ENCODE measurements around the gene FAM13C.
"Not testable (repeated sequence)": the region's sequence is repeated elsewhere in the genome, so short reads cannot be mapped to it uniquely, and the experiment has no call there.

The FAM13C gene

GRCh38 chr10:59362144-59362958 is at the start of gene FAM13C:
TSS of gene FAM13C (minus strand) at chr10:59362549. CDS start at chr10:59362460, 89 bp downstream.
- DNase-seq (ENCODE audit: low read depth in 1 of 2, low spot score in 1 of 2) = no peak

- no peak for DNase-seq (ENCODE audit: low read depth in 1 of 2, low spot score in 1 of 2)
Measured at GRCh38 chr10:59405235-59405634, 42.9 kb upstream of the FAM13C start.

GRCh38 chr10:59400214-59400613 is 37.9 kb upstream of the FAM13C start:
- DNase-seq (ENCODE audit: low read depth in 1 of 2, low spot score in 1 of 2) = no peak

GRCh38 chr10:59399329-59399728 is 37.0 kb upstream of the FAM13C start:
- DNase-seq (ENCODE audit: low read depth in 1 of 2, low spot score in 1 of 2) = not testable (repeated sequence)

- no peak for DNase-seq (ENCODE audit: low read depth in 1 of 2, low spot score in 1 of 2)
Measured at GRCh38 chr10:59397961-59398360, 35.6 kb upstream of the FAM13C start.

GRCh38 chr10:59395984-59396383 is 33.6 kb upstream of the FAM13C start:
- DNase-seq (ENCODE audit: low read depth in 1 of 2, low spot score in 1 of 2) = no peak

- no peak for DNase-seq (ENCODE audit: low read depth in 1 of 2, low spot score in 1 of 2)
Measured at GRCh38 chr10:59393349-59393748, 31.0 kb upstream of the FAM13C start.

GRCh38 chr10:59391060-59391459 is 28.7 kb upstream of the FAM13C start:
- DNase-seq (ENCODE audit: low read depth in 1 of 2, low spot score in 1 of 2) = no peak

GRCh38 chr10:59388671-59388976 is 26.3 kb upstream of the FAM13C start:
- DNase-seq (ENCODE audit: low read depth in 1 of 2, low spot score in 1 of 2) = no peak

GRCh38 chr10:59387951-59388670 is 25.8 kb upstream of the FAM13C start:
- DNase-seq (ENCODE audit: low read depth in 1 of 2, low spot score in 1 of 2) = no peak

GRCh38 chr10:59384761-59385160 is 22.4 kb upstream of the FAM13C start:
- DNase-seq (ENCODE audit: low read depth in 1 of 2, low spot score in 1 of 2) = no peak

GRCh38 chr10:59383908-59384307 is 21.6 kb upstream of the FAM13C start:
- DNase-seq (ENCODE audit: low read depth in 1 of 2, low spot score in 1 of 2) = no peak

GRCh38 chr10:59383436-59383835 is 21.1 kb upstream of the FAM13C start:
- no peak for DNase-seq (ENCODE audit: low read depth in 1 of 2, low spot score in 1 of 2)

- DNase-seq (ENCODE audit: low read depth in 1 of 2, low spot score in 1 of 2) = no peak
Measured at GRCh38 chr10:59382831-59383295, 20.5 kb upstream of the FAM13C start.

GRCh38 chr10:59381687-59382086 is 19.3 kb upstream of the FAM13C start:
- no peak for DNase-seq (ENCODE audit: low read depth in 1 of 2, low spot score in 1 of 2)

GRCh38 chr10:59376846-59377245 is 14.5 kb upstream of the FAM13C start:
- no peak for DNase-seq (ENCODE audit: low read depth in 1 of 2, low spot score in 1 of 2)

- no peak for DNase-seq (ENCODE audit: low read depth in 1 of 2, low spot score in 1 of 2)
Measured at GRCh38 chr10:59375990-59376389, 13.6 kb upstream of the FAM13C start.

GRCh38 chr10:59374916-59375315 is 12.6 kb upstream of the FAM13C start:
- no peak for DNase-seq (ENCODE audit: low read depth in 1 of 2, low spot score in 1 of 2)

- DNase-seq (ENCODE audit: low read depth in 1 of 2, low spot score in 1 of 2) = no peak
Measured at GRCh38 chr10:59373071-59373470, 10.7 kb upstream of the FAM13C start.

GRCh38 chr10:59372543-59372942 is 10.2 kb upstream of the FAM13C start:
- no peak for DNase-seq (ENCODE audit: low read depth in 1 of 2, low spot score in 1 of 2)

- no peak for DNase-seq (ENCODE audit: low read depth in 1 of 2, low spot score in 1 of 2)
Measured at GRCh38 chr10:59366290-59366689, 3.9 kb upstream of the FAM13C start.

- DNase-seq (ENCODE audit: low read depth in 1 of 2, low spot score in 1 of 2) = no peak
Measured at GRCh38 chr10:59363446-59363958, 1.2 kb upstream of the FAM13C start.
